ENCODE measurements around the gene RPRD2. TPM values are rescaled to one million over a fixed set of nuclear protein-coding genes. Genes with fewer than 3 reads are reported as not detected.

The RPRD2 gene
- total RNA-seq, 2 donors from 2014 or later: 13.2 to 17.1 TPM

DNA sequence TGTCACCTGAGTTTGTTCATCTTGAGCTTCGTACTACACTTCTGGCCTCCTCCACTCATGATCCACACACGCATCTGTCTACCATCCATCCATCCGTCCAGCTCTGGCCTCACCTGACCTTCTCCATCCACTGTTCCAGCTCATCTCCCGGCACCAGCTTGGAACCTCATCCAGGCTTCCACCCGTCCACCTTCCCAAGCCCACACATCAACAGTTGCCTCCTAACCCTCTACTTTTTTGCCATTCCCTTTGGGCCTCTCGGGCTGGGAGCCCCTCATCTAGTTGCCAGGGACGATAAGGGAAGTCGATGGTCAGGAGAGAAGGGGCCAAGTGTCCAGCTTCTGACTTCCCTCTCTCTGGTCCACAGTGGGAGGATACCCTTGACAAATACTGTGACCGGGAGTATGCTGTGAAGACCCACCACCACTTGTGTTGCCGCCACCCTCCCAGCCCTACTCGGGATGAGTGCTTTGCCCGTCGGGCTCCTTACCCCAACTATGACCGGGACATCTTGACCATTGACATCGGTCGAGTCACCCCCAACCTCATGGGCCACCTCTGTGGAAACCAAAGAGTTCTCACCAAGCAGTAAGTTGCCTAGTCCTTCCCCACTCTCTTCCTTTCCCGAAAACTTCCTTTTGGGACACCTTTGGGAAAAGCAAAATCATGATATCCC, 148.2 kb downstream of the RPRD2 start:
- WGBS, 2 donors: 80 to 88% methylated on average over 16 to 17 of the region's 17 CpGs
- intact Hi-C loops (cut with DNase I): no loop called here

DNA sequence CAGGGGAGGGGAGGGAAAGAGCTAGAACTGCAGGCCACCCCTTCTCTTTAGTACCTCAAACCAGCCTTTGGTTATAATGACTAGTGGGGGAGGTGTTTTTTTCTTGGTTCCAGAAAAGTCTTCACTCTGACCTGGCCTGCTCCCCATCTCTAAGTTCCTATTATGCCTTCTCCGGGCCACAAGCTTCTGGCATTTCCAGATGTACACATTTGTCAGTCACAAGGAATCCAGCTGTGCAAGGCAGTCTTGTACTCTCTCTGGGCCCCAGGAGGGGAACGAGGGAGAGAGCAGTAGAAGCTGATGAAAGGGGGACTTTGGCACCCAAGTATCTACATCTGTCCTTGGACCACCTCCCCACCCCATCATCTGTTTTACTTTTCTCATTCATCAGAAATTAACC, 148.9 kb downstream of the RPRD2 start:
- H3K4me1 ChIP-seq: peaks cover 33% of the 10 kb centered on the region
- no peak for ATAC-seq
- no peaks in the 10 kb centered on the region for H3K27me3 ChIP-seq
- WGBS, 2 donors: 93 to 100% methylated on average over 2 of the region's 2 CpGs
- DNase-seq: no peak
- intact Hi-C loops (cut with DNase I): no loop called here
- no peak for TF ChIP-seq POLR2A (IDR thresholded peaks at IDR 0.05)
- TF ChIP-seq, protein P1, sequence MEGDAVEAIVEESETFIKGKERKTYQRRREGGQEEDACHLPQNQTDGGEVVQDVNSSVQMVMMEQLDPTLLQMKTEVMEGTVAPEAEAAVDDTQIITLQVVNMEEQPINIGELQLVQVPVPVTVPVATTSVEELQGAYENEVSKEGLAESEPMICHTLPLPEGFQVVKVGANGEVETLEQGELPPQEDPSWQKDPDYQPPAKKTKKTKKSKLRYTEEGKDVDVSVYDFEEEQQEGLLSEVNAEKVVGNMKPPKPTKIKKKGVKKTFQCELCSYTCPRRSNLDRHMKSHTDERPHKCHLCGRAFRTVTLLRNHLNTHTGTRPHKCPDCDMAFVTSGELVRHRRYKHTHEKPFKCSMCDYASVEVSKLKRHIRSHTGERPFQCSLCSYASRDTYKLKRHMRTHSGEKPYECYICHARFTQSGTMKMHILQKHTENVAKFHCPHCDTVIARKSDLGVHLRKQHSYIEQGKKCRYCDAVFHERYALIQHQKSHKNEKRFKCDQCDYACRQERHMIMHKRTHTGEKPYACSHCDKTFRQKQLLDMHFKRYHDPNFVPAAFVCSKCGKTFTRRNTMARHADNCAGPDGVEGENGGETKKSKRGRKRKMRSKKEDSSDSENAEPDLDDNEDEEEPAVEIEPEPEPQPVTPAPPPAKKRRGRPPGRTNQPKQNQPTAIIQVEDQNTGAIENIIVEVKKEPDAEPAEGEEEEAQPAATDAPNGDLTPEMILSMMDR (IDR thresholded peaks at IDR 0.05): no peak
- no peak overlapping the region for H3K27ac ChIP-seq
- no peak overlapping the region for H3K4me3 ChIP-seq
- H3K36me3 ChIP-seq (replicated peaks in 1 of 2; ENCODE audit: insufficient read depth in 1 of 2, low read depth in 2 of 2): no peaks in the 10 kb centered on the region
- no peaks in the 10 kb centered on the region for H3K9me3 ChIP-seq

More for the DNA sequence above, 148.2 kb downstream of the RPRD2 start:
- TF ChIP-seq, protein P1 (IDR thresholded peaks at IDR 0.05): no peak
- no peak for TF ChIP-seq POLR2A (IDR thresholded peaks at IDR 0.05)
- ATAC-seq (no peak), DNase-seq (no peak)
- no peaks in the 10 kb centered on the region for H3K27me3 ChIP-seq
- H3K9me3 ChIP-seq: no peaks in the 10 kb centered on the region
- H3K36me3 ChIP-seq (replicated peaks in 1 of 2; ENCODE audit: insufficient read depth in 1 of 2, low read depth in 2 of 2): no peaks in the 10 kb centered on the region
- H3K4me1 ChIP-seq: peaks cover 28% of the 10 kb centered on the region
- peak overlapping the region in 1 of 4 donors; percentile 63 for H3K27ac ChIP-seq
- no peak overlapping the region for H3K4me3 ChIP-seq

DNA sequence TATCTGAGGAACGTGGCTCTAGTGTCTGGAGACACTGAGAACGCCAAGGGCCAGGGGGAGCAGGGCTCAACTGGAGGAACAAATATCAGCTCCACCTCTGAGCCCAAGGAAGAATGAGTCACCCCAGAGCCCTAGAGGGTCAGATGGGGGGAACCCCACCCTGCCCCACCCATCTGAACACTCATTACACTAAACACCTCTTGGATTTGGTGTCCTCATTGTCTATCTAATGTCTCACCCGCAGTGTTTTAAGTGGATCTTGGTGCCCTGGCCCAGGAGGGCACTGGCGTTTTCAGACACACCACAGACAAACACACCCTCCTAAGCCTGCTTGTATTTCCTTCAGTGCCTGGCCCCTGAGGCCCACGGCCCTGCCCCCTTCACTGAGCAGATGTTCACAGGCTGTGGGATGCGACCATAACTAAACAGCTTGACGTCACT, 149.4 kb downstream of the RPRD2 start:
- H3K4me1 ChIP-seq: peaks cover 33% of the 10 kb centered on the region
- H3K27me3 ChIP-seq: no peaks in the 10 kb centered on the region
- intact Hi-C loops (cut with DNase I): no loop called here
- 75 to 93% methylated on average over 7 of the region's 7 CpGs for WGBS, 2 donors
- H3K36me3 ChIP-seq (replicated peaks in 1 of 2; ENCODE audit: insufficient read depth in 1 of 2, low read depth in 2 of 2): no peaks in the 10 kb centered on the region
- no peak for DNase-seq
- H3K27ac ChIP-seq: no peak overlapping the region
- no peak overlapping the region for H3K4me3 ChIP-seq
- no peak for TF ChIP-seq POLR2A (IDR thresholded peaks at IDR 0.05)
- TF ChIP-seq, protein P1 (IDR thresholded peaks at IDR 0.05): no peak
- no peak for ATAC-seq
- H3K9me3 ChIP-seq: no peaks in the 10 kb centered on the region

DNA sequence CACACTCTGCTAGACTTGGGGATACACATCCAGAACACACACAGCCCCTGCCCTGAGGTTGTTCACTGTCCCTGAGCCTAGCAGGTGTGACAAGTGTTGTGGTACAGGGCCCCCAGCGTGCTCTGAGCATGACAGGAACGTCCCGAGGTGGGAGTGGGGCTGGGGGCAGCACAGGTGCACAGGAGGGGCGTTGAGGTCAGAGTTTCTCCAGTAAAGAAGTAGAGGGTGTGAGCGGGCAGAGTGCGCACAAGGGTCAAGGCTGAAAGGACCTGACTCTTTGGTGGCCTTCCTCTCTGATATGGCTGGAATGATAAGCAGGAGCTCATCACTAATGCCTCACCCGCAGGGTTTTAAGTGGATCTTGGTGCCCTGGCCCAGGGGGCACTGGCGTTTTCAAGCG, 150.3 kb downstream of the RPRD2 start:
- Histone ChIP-seq H3K36me3 (replicated peaks in 1 of 2; ENCODE audit: insufficient read depth in 1 of 2, low read depth in 2 of 2) (no peaks in the 10 kb centered on the region), H3K27ac (no peak overlapping the region), H3K4me3 (no peak overlapping the region), H3K4me1 (peaks cover 33% of the 10 kb centered on the region), H3K9me3 (no peaks in the 10 kb centered on the region), H3K27me3 (no peaks in the 10 kb centered on the region)
- no peak for DNase-seq
- intact Hi-C loops (cut with DNase I): no loop called here
- 88 to 93% methylated on average over 9 of the region's 9 CpGs for WGBS, 2 donors
- TF ChIP-seq, protein P1 (IDR thresholded peaks at IDR 0.05): no peak
- TF ChIP-seq POLR2A (IDR thresholded peaks at IDR 0.05): no peak
- no peak for ATAC-seq

DNA sequence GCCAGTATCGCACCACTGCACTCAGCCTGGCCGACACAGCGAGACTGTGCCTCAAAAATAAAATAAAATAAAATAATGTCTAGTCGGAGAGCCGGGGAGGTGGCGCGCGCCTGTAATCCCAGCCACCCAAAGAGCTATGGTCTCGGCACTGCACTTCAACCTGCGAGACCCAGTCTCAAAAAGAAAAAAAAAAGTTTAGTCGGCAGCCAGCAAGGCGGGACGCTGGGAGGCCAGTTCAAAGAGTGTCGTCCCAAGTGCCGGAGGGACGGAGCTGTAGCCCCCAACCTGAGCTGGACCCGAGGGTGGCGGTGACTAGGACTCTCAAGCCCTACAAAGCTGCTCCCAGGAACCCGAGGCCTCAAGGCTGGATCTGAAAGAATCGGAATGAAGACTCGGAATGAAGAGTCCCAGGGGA, 151.0 kb downstream of the RPRD2 start:
- H3K27ac ChIP-seq: peak overlapping the region; percentile 79 to 84 (median 82)

More for the DNA sequence above, 151.0 kb downstream of the RPRD2 start:
- Histone ChIP-seq H3K9me3 (no peaks in the 10 kb centered on the region), H3K4me3 (peak overlapping the region; percentile 24 to 28), H3K36me3 (replicated peaks in 1 of 2; ENCODE audit: insufficient read depth in 1 of 2, low read depth in 2 of 2) (no peaks in the 10 kb centered on the region), H3K4me1 (peaks cover 33% of the 10 kb centered on the region), H3K27me3 (no peaks in the 10 kb centered on the region)
- 20 to 41% methylated on average over 16 to 21 of the region's 21 CpGs for WGBS, 2 donors
- intact Hi-C loops (cut with DNase I): no loop called here
- TF ChIP-seq, protein P1 (IDR thresholded peaks at IDR 0.05): no peak
- TF ChIP-seq POLR2A (IDR thresholded peaks at IDR 0.05): no peak
- DNase-seq (no peak), ATAC-seq (no peak)

All from body of pancreas (tissue), 4 donors.